Type B pancreatic cell (in vitro differentiated cells): Measurements from ENCODE around the gene HDAC3. TPM values are rescaled to one million over a fixed set of nuclear protein-coding genes. Genes with fewer than 3 reads are reported as not detected.

Experiments
- DNase-seq: peaks from one replicate; pipeline ENCODE4 v3.0.0; 2021; ENCODE audit warnings: mixed read lengths; ENCODE audit not compliant: unreplicated experiment; ENCODE audit errors: extremely low spot score
- H3K27ac Mint-ChIP-seq: 2 replicates; pipeline ENCODE4 v1.8.0; 2021; ENCODE audit warnings: mild to moderate bottlenecking, mixed read lengths
- H3K27me3 Mint-ChIP-seq: 2 replicates; pipeline ENCODE4 v1.8.0; 2021; ENCODE audit warnings: mixed read lengths
- H3K36me3 Mint-ChIP-seq: 2 replicates; pipeline ENCODE4 v1.8.0; 2021; ENCODE audit warnings: mixed read lengths
- H3K4me1 Mint-ChIP-seq: one replicate; pipeline ENCODE4 v1.8.0; 2021; ENCODE audit warnings: mixed read lengths; ENCODE audit not compliant: unreplicated experiment
- H3K4me3 Mint-ChIP-seq: 2 replicates; pipeline ENCODE4 v1.8.0; 2021; ENCODE audit warnings: mild to moderate bottlenecking, mixed read lengths
- H3K9me3 Mint-ChIP-seq: 2 replicates; pipeline ENCODE4 v1.8.0; 2021; ENCODE audit warnings: mixed read lengths
- CTCF ChIP-seq: fragments of 200-600 bp; sonication (generic); conservative IDR thresholded peaks from 2 replicates; pipeline ENCODE4 v1.5.0; 2021; ENCODE audit warnings: antibody characterized with exemption, mild to moderate bottlenecking
- total RNA-seq: library from RNA; stranded (reverse); gene quantifications from 2 replicates; pipeline ENCODE4 v1.2.1, GENCODE V29; 2021; ENCODE audit warnings: low replicate concordance

Gene HDAC3
- total RNA-seq, 1 donor from 2014 or later, result 87.8 TPM

GRCh38 chr5:141633871-141634561, 2.6 kb downstream of the HDAC3 start:
- H3K9me3 Mint-ChIP-seq, result no peaks in the 10 kb centered on the region
- H3K27me3 Mint-ChIP-seq, result peaks cover 5% of the 10 kb centered on the region
- no peak for TF ChIP-seq CTCF
- H3K27ac Mint-ChIP-seq, result no peak overlapping the region
- H3K4me3 Mint-ChIP-seq, result peak overlapping the region; percentile 0
- peaks cover 5% of the 10 kb centered on the region for H3K36me3 Mint-ChIP-seq
- no peak for DNase-seq
- peaks cover 15% of the 10 kb centered on the region for H3K4me1 Mint-ChIP-seq

GRCh38 chr5:141632650-141633049, 4.0 kb downstream of the HDAC3 start:
- no peak overlapping the region for H3K4me3 Mint-ChIP-seq
- H3K9me3 Mint-ChIP-seq, result no peaks in the 10 kb centered on the region
- H3K27me3 Mint-ChIP-seq, result no peaks in the 10 kb centered on the region
- H3K27ac Mint-ChIP-seq, result no peak overlapping the region
- H3K4me1 Mint-ChIP-seq, result peaks cover 15% of the 10 kb centered on the region
- DNase-seq, result no peak
- peaks cover 15% of the 10 kb centered on the region for H3K36me3 Mint-ChIP-seq
- no peak for TF ChIP-seq CTCF

GRCh38 chr5:141630570-141631140, 6.0 kb downstream of the HDAC3 start:
- no peaks in the 10 kb centered on the region for H3K27me3 Mint-ChIP-seq
- H3K4me1 Mint-ChIP-seq, result peaks cover 8% of the 10 kb centered on the region
- H3K27ac Mint-ChIP-seq, result no peak overlapping the region
- no peak for DNase-seq
- no peak overlapping the region for H3K4me3 Mint-ChIP-seq
- no peak for TF ChIP-seq CTCF
- peaks cover 25% of the 10 kb centered on the region for H3K36me3 Mint-ChIP-seq
- no peaks in the 10 kb centered on the region for H3K9me3 Mint-ChIP-seq

GRCh38 chr5:141628175-141628788, 8.4 kb downstream of the HDAC3 start:
- Mint-ChIP-seq H3K27me3 (no peaks in the 10 kb centered on the region), H3K36me3 (peaks cover 29% of the 10 kb centered on the region), H3K4me3 (no peak overlapping the region), H3K9me3 (no peaks in the 10 kb centered on the region), H3K27ac (no peak overlapping the region), H3K4me1 (peaks cover 2% of the 10 kb centered on the region)
- DNase-seq, result no peak
- no peak for TF ChIP-seq CTCF

- H3K27me3 Mint-ChIP-seq, result no peaks in the 10 kb centered on the region
- H3K9me3 Mint-ChIP-seq, result no peaks in the 10 kb centered on the region
- peaks cover 6% of the 10 kb centered on the region for H3K4me1 Mint-ChIP-seq
- no peak for DNase-seq
- H3K4me3 Mint-ChIP-seq, result no peak overlapping the region
- peaks cover 29% of the 10 kb centered on the region for H3K36me3 Mint-ChIP-seq
- TF ChIP-seq CTCF, result no peak
- H3K27ac Mint-ChIP-seq, result no peak overlapping the region
These were observed 13.0 kb downstream of the HDAC3 start for GRCh38 chr5:141623611-141624010.
